T-cell (primary cell): Measurements from ENCODE around the gene SUSD6. TPM values are rescaled to one million over a fixed set of nuclear protein-coding genes. Genes with fewer than 3 reads are reported as not detected.
"Not testable (repeated sequence)": the region's sequence is repeated elsewhere in the genome, so short reads cannot be mapped to it uniquely, and the experiment has no call there.

Experiments used
- ATAC-seq, 4 experiments: fragments of 200-7000 bp in 3 of 4; fragments of 150-1000 bp in 1 of 4; cut with Tn5 transposase; replicated peaks in 1 of 4; 1 replicate in 3 of 4; 2 replicates in 1 of 4; pipeline ENCODE4 v1.10.0; 2021; ENCODE audit warnings: moderate library complexity in 3 of 4, mild to moderate bottlenecking in 2 of 4, moderate number of reproducible peaks in 1 of 4
- CTCF ChIA-PET, 2 donors: fragments of 300-600 bp; sonication (Branson Sonifier 250); formaldehyde crosslinking; loops; one replicate each; lab custom pipeline; 2022; ENCODE audit warnings: antibody characterized with exemption in 2 of 2; lab: Charles Lee
- POLR2A ChIA-PET, 2 donors: fragments of 300-600 bp; sonication (Branson Sonifier 250); formaldehyde crosslinking; loops; one replicate each; lab custom pipeline; 2022; ENCODE audit warnings: antibody characterized with exemption in 2 of 2; lab: Charles Lee
- DNase-seq, 35 experiments: peaks; one replicate each; pipeline versions ENCODE4 v3.0.0 to v3.0.0-alpha.2; 2013 to 2023
- H3K27ac ChIP-seq: one replicate; pipeline ENCODE4 v1.5.1; 2013; ENCODE audit warnings: low read length
- H3K27me3 ChIP-seq, 2 experiments: replicated peaks in 1 of 2; 1 replicate in 1 of 2; 2 replicates in 1 of 2; pipeline versions ENCODE4 v1.6.1 to v1.7.0; 2013; ENCODE audit warnings: low read length in 1 of 2, mixed read lengths in 1 of 2; ENCODE audit not compliant: control insufficient read depth in 2 of 2, insufficient read depth in 2 of 2; ENCODE audit errors: extremely low read depth in 1 of 2
- H3K36me3 ChIP-seq, 2 donors: 1 replicate in 1 of 2; 2 replicates in 1 of 2; pipeline versions ENCODE4 v1.6.1 to v1.7.0; 2013; ENCODE audit warnings: low read length in 1 of 2; ENCODE audit not compliant: control insufficient read depth in 2 of 2, insufficient read depth in 1 of 2; ENCODE audit errors: extremely low read depth in 1 of 2
- H3K4me1 ChIP-seq, 2 experiments: 1 replicate in 1 of 2; 2 replicates in 1 of 2; pipeline versions ENCODE4 v1.6.1 to v1.7.0; 2013; ENCODE audit warnings: low read length in 2 of 2, mixed read lengths in 1 of 2; ENCODE audit not compliant: insufficient read depth in 2 of 2, control insufficient read depth in 1 of 2; ENCODE audit errors: extremely low read depth in 1 of 2
- H3K4me3 ChIP-seq, 2 donors: 1 replicate in 1 of 2; 2 replicates in 1 of 2; pipeline versions ENCODE4 v1.5.1 to v1.7.0; 2013; ENCODE audit warnings: mild to moderate bottlenecking in 2 of 2, low read length in 1 of 2, moderate library complexity in 1 of 2; ENCODE audit not compliant: control insufficient read depth in 1 of 2; ENCODE audit errors: extremely low read depth in 1 of 2
- H3K9me3 ChIP-seq: 2 replicates; pipeline ENCODE4 v1.7.0; 2013
- H3K27ac Mint-ChIP-seq, 2 donors: one replicate each; pipeline ENCODE4 v1.8.0; 2020 to 2021; ENCODE audit warnings: mild to moderate bottlenecking in 2 of 2, mixed read lengths in 2 of 2
- H3K27me3 Mint-ChIP-seq, 2 donors: one replicate each; pipeline ENCODE4 v1.8.0; 2021 to 2022; ENCODE audit warnings: mixed read lengths in 2 of 2
- H3K36me3 Mint-ChIP-seq: one replicate; pipeline ENCODE4 v1.8.0; 2021; ENCODE audit warnings: mixed read lengths
- H3K4me1 Mint-ChIP-seq, 3 donors: one replicate each; pipeline ENCODE4 v1.8.0; 2020 to 2022; ENCODE audit warnings: mixed read lengths in 3 of 3, mild to moderate bottlenecking in 1 of 3
- H3K4me3 Mint-ChIP-seq, 3 donors: one replicate each; pipeline ENCODE4 v1.8.0; 2020 to 2022; ENCODE audit warnings: mild to moderate bottlenecking in 3 of 3, mixed read lengths in 3 of 3, moderate library complexity in 3 of 3
- H3K9me3 Mint-ChIP-seq, 3 donors: one replicate each; pipeline ENCODE4 v1.8.0; 2020 to 2022; ENCODE audit warnings: mixed read lengths in 3 of 3
- WGBS: methylation state at CpG from one replicate; pipeline ENCODE4 v1.1.5; 2013; ENCODE audit warnings: missing lambda C conversion rate; ENCODE audit not compliant: insufficient coverage; 5-methylcytosine and 5-hydroxymethylcytosine counted together
- total RNA-seq, 35 experiments: library from RNA in 6 of 35; stranded (reverse) in 6 of 35; fragments of 120-200 nt in 1 of 35; gene quantifications; one replicate each; pipeline versions ENCODE4 v1.2.1 to v1.2.4 and lab custom pipeline; 2013 to 2026

SUSD6 gene
- total RNA-seq, 5 donors from 2014 or later (not counting 1 experiment from before 2014, with no cell fraction given) = 53.5 to 75.5 (median 60.4) TPM

- peaks cover 2 to 3% (median 3%) of the 10 kb centered on the region in 3 donors for H3K9me3 Mint-ChIP-seq
- H3K36me3 ChIP-seq = no peaks in the 10 kb centered on the region
- H3K36me3 Mint-ChIP-seq = peaks cover 7% of the 10 kb centered on the region
- no peaks in the 10 kb centered on the region for H3K27me3 Mint-ChIP-seq
- H3K27me3 ChIP-seq = no peaks in the 10 kb centered on the region
- peak overlapping the region; percentile 90 to 95 for H3K27ac Mint-ChIP-seq
- H3K9me3 ChIP-seq = no peaks in the 10 kb centered on the region
- H3K4me3 Mint-ChIP-seq = peak overlapping the region; percentile 34 to 70 (median 57)
- peaks cover 90 to 95% (median 94%) of the 10 kb centered on the region in 3 donors for H3K4me1 Mint-ChIP-seq
- H3K4me3 ChIP-seq = peak overlapping the region in 1 of 2 donors; percentile 7
- peak; percentile 68 to 75 (median 72) for ATAC-seq
- ChIA-PET CTCF (interaction anchor here in 1 of 2 donors (1.1 kb wide), 1 partner anchor 23 kb away, joined by 3 read pairs; no protein-coding TSS in a partner anchor), POLR2A (interaction anchor here in 1 of 2 donors (0.9 kb wide), 1 partner anchor 25 kb away, joined by 3 read pairs; the partner anchor contains the start of gene SUSD6)
- peak overlapping the region; percentile 54 for H3K27ac ChIP-seq
- DNase-seq = no peak
- peaks cover 44 to 62% of the 10 kb centered on the region in 2 experiments for H3K4me1 ChIP-seq
- 0% methylated on average over 3 of the region's 4 CpGs for WGBS
Measured at GRCh38 chr14:69635981-69636639, 24.7 kb downstream of the SUSD6 start.

DNA sequence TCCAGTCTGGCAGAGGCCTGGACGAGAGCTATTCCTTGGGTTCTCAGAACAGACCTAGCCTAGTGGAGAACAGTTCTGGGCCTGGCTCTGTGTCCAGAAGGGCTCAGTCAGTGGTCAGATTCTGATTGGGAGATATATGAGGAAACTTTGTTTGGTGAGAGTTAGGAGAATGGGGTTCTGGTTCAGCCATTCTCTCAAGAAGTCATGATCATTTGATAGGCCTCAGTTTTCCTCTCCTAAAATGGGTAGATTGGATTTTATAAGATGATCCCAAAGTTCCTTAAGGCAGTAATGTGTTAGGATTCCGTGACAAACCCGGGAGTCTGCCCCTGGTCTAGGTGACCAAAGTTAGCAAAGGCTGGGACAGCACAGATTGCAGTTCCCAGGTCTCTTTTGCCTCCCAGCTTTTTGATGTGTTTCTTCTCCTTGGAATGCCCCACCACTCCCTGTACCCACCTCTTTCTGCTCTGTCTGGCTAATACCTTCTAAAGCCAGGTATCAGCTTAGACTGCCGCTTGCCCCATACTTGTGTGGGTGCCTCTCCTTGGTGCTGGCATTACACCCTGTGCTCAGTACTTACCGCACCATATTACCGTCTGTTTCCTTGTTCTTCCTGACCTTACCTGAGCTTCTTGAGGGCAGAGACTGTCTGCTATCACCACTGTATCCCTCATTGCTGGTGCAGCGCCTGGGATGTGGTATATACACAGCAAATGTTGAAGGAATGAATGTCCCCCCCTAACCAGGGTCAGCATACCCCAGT is 25.5 kb downstream of the SUSD6 start:
- 80% methylated on average over 4 of the region's 7 CpGs for WGBS
- H3K9me3 ChIP-seq = no peaks in the 10 kb centered on the region
- ChIA-PET POLR2A (interaction anchor here in 1 of 2 donors (0.9 kb wide), 1 partner anchor 26 kb away, joined by 3 read pairs; the partner anchor contains the start of gene SUSD6), CTCF (interaction anchor here in 1 of 2 donors (0.6 kb wide), 1 partner anchor 16 kb away, joined by 3 read pairs; no protein-coding TSS in a partner anchor)
- no peak for DNase-seq
- peaks cover 83 to 95% (median 92%) of the 10 kb centered on the region in 3 donors for H3K4me1 Mint-ChIP-seq
- H3K36me3 Mint-ChIP-seq = peaks cover 14% of the 10 kb centered on the region
- no peaks in the 10 kb centered on the region for H3K27me3 ChIP-seq
- no peaks in the 10 kb centered on the region for H3K36me3 ChIP-seq
- ATAC-seq = no peak
- H3K27ac ChIP-seq = peak overlapping the region; percentile 54
- peaks cover 4 to 8% (median 6%) of the 10 kb centered on the region in 3 donors for H3K9me3 Mint-ChIP-seq
- peaks cover 41 to 59% of the 10 kb centered on the region in 2 experiments for H3K4me1 ChIP-seq
- H3K27ac Mint-ChIP-seq = peak overlapping the region; percentile 90 to 95
- no peaks in the 10 kb centered on the region for H3K27me3 Mint-ChIP-seq
- H3K4me3 Mint-ChIP-seq = peak overlapping the region; percentile 18 to 70 (median 57)
- peak overlapping the region in 1 of 2 donors; percentile 7 for H3K4me3 ChIP-seq

- H3K36me3 ChIP-seq = no peaks in the 10 kb centered on the region
- H3K9me3 ChIP-seq = no peaks in the 10 kb centered on the region
- Mint-ChIP-seq H3K27me3 (no peaks in the 10 kb centered on the region), H3K27ac (peak overlapping the region; percentile 90 to 95), H3K4me3 (peak overlapping the region; percentile 8 to 70 (median 60)), H3K36me3 (peaks cover 19% of the 10 kb centered on the region), H3K4me1 (peaks cover 83 to 94% (median 92%) of the 10 kb centered on the region in 3 donors), H3K9me3 (peaks cover 8 to 13% (median 10%) of the 10 kb centered on the region in 3 donors)
- ATAC-seq (peak in 1 of 4 experiments; percentile 17), DNase-seq (no peak)
- no peak overlapping the region for H3K4me3 ChIP-seq
- POLR2A ChIA-PET = no interaction called here
- no peaks in the 10 kb centered on the region for H3K27me3 ChIP-seq
- CTCF ChIA-PET = interaction anchor here (0.6 kb wide), 2 partner anchors 16 to 1179 kb away, joined by 3 read pairs; no protein-coding TSS in a partner anchor
- peak overlapping the region; percentile 54 for H3K27ac ChIP-seq
- peaks cover 41 to 55% of the 10 kb centered on the region in 2 experiments for H3K4me1 ChIP-seq
- WGBS = no CpG with 5 or more reads among the region's 3 CpGs
Measured at GRCh38 chr14:69637503-69638031, 26.2 kb downstream of the SUSD6 start.

GRCh38 chr14:69640931-69641330 is 29.5 kb downstream of the SUSD6 start:
- H3K4me1 Mint-ChIP-seq = peaks cover 78 to 94% (median 90%) of the 10 kb centered on the region in 3 donors
- H3K36me3 Mint-ChIP-seq = peaks cover 32% of the 10 kb centered on the region
- no peak overlapping the region for H3K4me3 ChIP-seq
- no CpG with 5 or more reads among the region's 1 CpG for WGBS
- no peak overlapping the region for H3K4me3 Mint-ChIP-seq
- H3K27me3 Mint-ChIP-seq = no peaks in the 10 kb centered on the region
- no peak overlapping the region for H3K27ac ChIP-seq
- ATAC-seq = no peak
- ChIA-PET POLR2A (interaction anchor here (0.5 to 1.2 kb wide), 4 partner anchors 10 to 1181 kb away, joined by 3 to 4 read pairs (median 4); no protein-coding TSS in a partner anchor), CTCF (interaction anchor here in 1 of 2 donors (0.7 kb wide), 1 partner anchor 1336 kb away, joined by 4 read pairs; no protein-coding TSS in a partner anchor)
- peaks cover 31 to 50% of the 10 kb centered on the region in 2 experiments for H3K4me1 ChIP-seq
- peaks cover 8 to 13% (median 10%) of the 10 kb centered on the region in 3 donors for H3K9me3 Mint-ChIP-seq
- peak overlapping the region; percentile 46 to 62 for H3K27ac Mint-ChIP-seq
- H3K27me3 ChIP-seq = no peaks in the 10 kb centered on the region
- no peaks in the 10 kb centered on the region for H3K9me3 ChIP-seq
- DNase-seq = no peak
- no peaks in the 10 kb centered on the region for H3K36me3 ChIP-seq

- H3K27me3 Mint-ChIP-seq, DNase-seq: not testable (repeated sequence)
Measured at GRCh38 chr14:69642212-69642793, 30.9 kb downstream of the SUSD6 start.

More at GRCh38 chr14:69642212-69642793, 30.9 kb downstream of the SUSD6 start:
- WGBS = 100% methylated on average over 1 of the region's 7 CpGs
- H3K36me3 ChIP-seq, H3K9me3 ChIP-seq, H3K4me3 ChIP-seq, ATAC-seq, CTCF ChIA-PET, H3K27ac ChIP-seq, H3K27me3 ChIP-seq: not testable (repeated sequence)
- POLR2A ChIA-PET = interaction anchor here in 1 of 2 donors (0.6 kb wide), 1 partner anchor 124 kb away, joined by 3 read pairs; the partner anchor contains the start of gene SRSF5
- peak overlapping the region in 1 of 3 donors; percentile 47 for H3K4me3 Mint-ChIP-seq
- peaks cover 8 to 13% (median 10%) of the 10 kb centered on the region in 3 donors for H3K9me3 Mint-ChIP-seq
- peaks cover 21 to 36% of the 10 kb centered on the region in 2 experiments for H3K4me1 ChIP-seq
- peak overlapping the region in 1 of 2 donors; percentile 68 for H3K27ac Mint-ChIP-seq
- H3K36me3 Mint-ChIP-seq = peaks cover 37% of the 10 kb centered on the region
- H3K4me1 Mint-ChIP-seq = peaks cover 75 to 94% (median 87%) of the 10 kb centered on the region in 3 donors
